ENCODE data around the gene THAP7. TPM values are rescaled to one million over a fixed set of nuclear protein-coding genes. Genes with fewer than 3 reads are reported as not detected.

THAP7 gene
- total RNA-seq, 8 experiments from 2014 or later: 21.4 to 33.0 (median 29.4) TPM

- 10 to 100% (median 50%) methylated on average over 1 to 11 of the region's 27 CpGs; no CpG with 5 or more reads in 3 of the 10 experiments for WGBS, 10 experiments
- peak in 3 of 8 experiments; percentile 1 to 4 (median 4) for ATAC-seq (replicated peaks in 6 of 8)
- Histone ChIP-seq H3K4me3 (peak overlapping the region in 1 of 5 donors; percentile 25), H3K27ac (peak overlapping the region in 1 of 2 donors; percentile 15), H3K4me1 (replicated peaks in 1 of 2) (peaks cover 7 to 14% of the 10 kb centered on the region in 2 donors)
- in situ Hi-C loops (cut with MboI; ENCODE audit: low pct_unique_long_range_greater_than_20kb in 2 of 9, low sequenced_read_pairs in 9 of 9, unreplicated experiment in 9 of 9): no loop called here
Observed at GRCh38 chr22:20956258-20957101, 45.4 kb downstream of the THAP7 start.

GRCh38 chr22:20955548-20955947 is 46.4 kb downstream of the THAP7 start:
- 0 to 100% (median 90%) methylated on average over 1 to 2 of the region's 7 CpGs; no CpG with 5 or more reads in 3 of the 10 experiments for WGBS, 10 experiments
- Histone ChIP-seq H3K27ac (no peak overlapping the region), H3K4me3 (no peak overlapping the region), H3K4me1 (replicated peaks in 1 of 2) (peaks cover 10 to 14% of the 10 kb centered on the region in 2 donors)
- no peak for ATAC-seq (replicated peaks in 6 of 8)
- in situ Hi-C loops (cut with MboI; ENCODE audit: low pct_unique_long_range_greater_than_20kb in 2 of 9, low sequenced_read_pairs in 9 of 9, unreplicated experiment in 9 of 9): no loop called here

GRCh38 chr22:20953668-20954500 is 48.0 kb downstream of the THAP7 start:
- 83 to 100% (median 93%) methylated on average over 1 to 8 of the region's 8 CpGs; no CpG with 5 or more reads in 2 of the 10 experiments for WGBS, 10 experiments
- in situ Hi-C loops (cut with MboI; ENCODE audit: low pct_unique_long_range_greater_than_20kb in 2 of 9, low sequenced_read_pairs in 9 of 9, unreplicated experiment in 9 of 9): no loop called here
- ATAC-seq (replicated peaks in 6 of 8): no peak
- H3K27ac ChIP-seq: no peak overlapping the region
- H3K4me3 ChIP-seq: no peak overlapping the region
- peaks cover 10 to 14% of the 10 kb centered on the region in 2 donors for H3K4me1 ChIP-seq (replicated peaks in 1 of 2)

- in situ Hi-C loops (cut with MboI; ENCODE audit: low pct_unique_long_range_greater_than_20kb in 2 of 9, low sequenced_read_pairs in 9 of 9, unreplicated experiment in 9 of 9): no loop called here
- ATAC-seq (replicated peaks in 6 of 8): no peak
- Histone ChIP-seq H3K27ac (no peak overlapping the region), H3K4me1 (replicated peaks in 1 of 2) (peaks cover 10 to 12% of the 10 kb centered on the region in 2 donors), H3K4me3 (no peak overlapping the region)
- 40 to 100% (median 93%) methylated on average over 1 to 3 of the region's 3 CpGs; no CpG with 5 or more reads in 1 of the 10 experiments for WGBS, 10 experiments
Observed at GRCh38 chr22:20953342-20953608, 48.6 kb downstream of the THAP7 start.

- Histone ChIP-seq H3K4me3 (no peak overlapping the region), H3K27ac (no peak overlapping the region), H3K4me1 (replicated peaks in 1 of 2) (peaks cover 4 to 7% of the 10 kb centered on the region in 2 donors)
- WGBS, 10 experiments: 69 to 100% (median 90%) methylated on average over 2 to 12 of the region's 13 CpGs; no CpG with 5 or more reads in 2 of the 10 experiments
- in situ Hi-C loops (cut with MboI; ENCODE audit: low pct_unique_long_range_greater_than_20kb in 2 of 9, low sequenced_read_pairs in 9 of 9, unreplicated experiment in 9 of 9): no loop called here
- no peak for ATAC-seq (replicated peaks in 6 of 8)
Observed at GRCh38 chr22:20952544-20953341, 49.2 kb downstream of the THAP7 start.

- 72 to 100% (median 90%) methylated on average over 2 to 8 of the region's 8 CpGs; no CpG with 5 or more reads in 3 of the 10 experiments for WGBS, 10 experiments
- Histone ChIP-seq H3K27ac (peak overlapping the region in 1 of 2 donors; percentile 50), H3K4me1 (replicated peaks in 1 of 2) (peaks cover 0 to 4% of the 10 kb centered on the region in 2 donors), H3K4me3 (no peak overlapping the region)
- in situ Hi-C loops (cut with MboI; ENCODE audit: low pct_unique_long_range_greater_than_20kb in 2 of 9, low sequenced_read_pairs in 9 of 9, unreplicated experiment in 9 of 9): no loop called here
- ATAC-seq (replicated peaks in 6 of 8): no peak
Observed at GRCh38 chr22:20951932-20952380, 50.0 kb downstream of the THAP7 start.

GRCh38 chr22:20951151-20951931 is 50.6 kb downstream of the THAP7 start:
- in situ Hi-C loops (cut with MboI; ENCODE audit: low pct_unique_long_range_greater_than_20kb in 2 of 9, low sequenced_read_pairs in 9 of 9, unreplicated experiment in 9 of 9): no loop called here
- peaks cover 0 to 4% of the 10 kb centered on the region in 2 donors for H3K4me1 ChIP-seq (replicated peaks in 1 of 2)
- H3K27ac ChIP-seq: peak overlapping the region; percentile 37 to 50
- ATAC-seq (replicated peaks in 6 of 8): no peak
- H3K4me3 ChIP-seq: no peak overlapping the region
- WGBS, 10 experiments: 60 to 92% (median 82%) methylated on average over 1 to 9 of the region's 10 CpGs; no CpG with 5 or more reads in 1 of the 10 experiments

- ATAC-seq (replicated peaks in 6 of 8): no peak
- H3K4me1 ChIP-seq (replicated peaks in 1 of 2): peaks cover 0 to 4% of the 10 kb centered on the region in 2 donors
- WGBS, 10 experiments: 70 to 100% (median 88%) methylated on average over 1 to 13 of the region's 13 CpGs
- in situ Hi-C loops (cut with MboI; ENCODE audit: low pct_unique_long_range_greater_than_20kb in 2 of 9, low sequenced_read_pairs in 9 of 9, unreplicated experiment in 9 of 9): no loop called here
- no peak overlapping the region for H3K4me3 ChIP-seq
- no peak overlapping the region for H3K27ac ChIP-seq
Observed at GRCh38 chr22:20949698-20950183, 52.2 kb downstream of the THAP7 start.

Other genes starting within 250 kb of the THAP7 start
- 1 to 10 TPM in 2 of 8 experiments, under 1 TPM in 6; 0.17 to 1.8 (median 0.66) TPM for gene SERPIND1, start 228.0 kb downstream of the THAP7 start, total RNA-seq
- gene PI4KA, start 143.3 kb downstream of the THAP7 start, total RNA-seq: 10 to 100 TPM; 22.4 to 76.9 (median 36.2) TPM
- 10 to 100 TPM in 7 of 8 experiments, 1 to 10 TPM in 1; 6.7 to 26.5 (median 14.9) TPM for gene SNAP29, start 143.1 kb downstream of the THAP7 start, total RNA-seq
- 10 to 100 TPM; 31.0 to 52.8 (median 39.3) TPM for gene CRKL, start 84.7 kb downstream of the THAP7 start, total RNA-seq
- gene AIFM3, start 34.9 kb downstream of the THAP7 start, total RNA-seq: 1 to 10 TPM in 1 of 8 experiments, under 1 TPM in 7; 0.21 to 1.9 (median 0.72) TPM
- gene LZTR1, start 19.8 kb downstream of the THAP7 start, total RNA-seq: 10 to 100 TPM; 19.0 to 47.1 (median 26.0) TPM
- 1 to 10 TPM in 5 of 8 experiments, under 1 TPM in 3; 0.54 to 7.7 (median 1.1) TPM for gene P2RX6, start 13.0 kb upstream of the THAP7 start, total RNA-seq
- 1 to 10 TPM in 2 of 8 experiments, under 1 TPM in 6; 0.15 to 1.5 (median 0.42) TPM for gene SLC7A4, start 30.4 kb upstream of the THAP7 start, total RNA-seq
- gene LRRC74B, start 43.8 kb upstream of the THAP7 start, total RNA-seq: 1 to 10 TPM in 3 of 8 experiments, under 1 TPM in 5; 0.13 to 3.0 (median 0.45) TPM